Hepatocyte (in vitro differentiated cells): Measurements from ENCODE around the gene HBG1. TPM values are rescaled to one million over a fixed set of nuclear protein-coding genes. Genes with fewer than 3 reads are reported as not detected.

ENCODE experiments used
- DNase-seq: peaks from one replicate; pipeline ENCODE4 v3.0.0-alpha.2; 2016; ENCODE audit warnings: low spot score
- H2AFZ ChIP-seq: fragments of 200-600 bp; sonication (generic); 2 replicates; pipeline ENCODE4 v1.6.0; 2016; ENCODE audit warnings: antibody characterized with exemption, mild to moderate bottlenecking
- H3K27ac ChIP-seq: fragments of 200-600 bp; sonication (generic); 2 replicates; pipeline ENCODE4 v1.5.1; 2016; ENCODE audit warnings: mild to moderate bottlenecking
- H3K27me3 ChIP-seq: fragments of 200-600 bp; sonication (generic); 2 replicates; pipeline ENCODE4 v1.6.1; 2016
- H3K36me3 ChIP-seq: fragments of 200-600 bp; sonication (generic); replicated peaks from 2 replicates; pipeline ENCODE4 v1.5.1; 2016; ENCODE audit warnings: low read depth; ENCODE audit not compliant: insufficient read depth
- H3K4me1 ChIP-seq: fragments of 200-600 bp; sonication (generic); 2 replicates; pipeline ENCODE4 v1.5.1; 2016; ENCODE audit warnings: mild to moderate bottlenecking, moderate library complexity; ENCODE audit not compliant: insufficient read depth
- H3K4me2 ChIP-seq: fragments of 200-600 bp; sonication (generic); 2 replicates; pipeline ENCODE4 v1.6.0; 2016
- H3K4me3 ChIP-seq: fragments of 200-600 bp; sonication (generic); 2 replicates; pipeline ENCODE4 v1.5.1; 2016; ENCODE audit warnings: mild to moderate bottlenecking
- H3K79me2 ChIP-seq: fragments of 200-600 bp; sonication (generic); 2 replicates; pipeline ENCODE4 v1.6.0; 2017; ENCODE audit warnings: mild to moderate bottlenecking
- H3K9me2 ChIP-seq: fragments of 200-600 bp; sonication (generic); replicated peaks from 2 replicates; pipeline ENCODE4 v1.6.0; 2017; ENCODE audit warnings: mild to moderate bottlenecking; ENCODE audit not compliant: insufficient read depth
- H3K9me3 ChIP-seq: fragments of 200-600 bp; sonication (generic); 2 replicates; pipeline ENCODE4 v1.5.1; 2016; ENCODE audit warnings: low read depth, mild to moderate bottlenecking
- H4K20me1 ChIP-seq: fragments of 200-600 bp; sonication (generic); 2 replicates; pipeline ENCODE4 v1.6.0; 2016; ENCODE audit warnings: mild to moderate bottlenecking; ENCODE audit not compliant: insufficient read depth, poor library complexity, severe bottlenecking
- CTCF ChIP-seq: fragments of 200-600 bp; sonication (generic); IDR thresholded peaks from 2 replicates; pipeline ENCODE4 v1.5.1; 2016; ENCODE audit warnings: antibody characterized with exemption, mild to moderate bottlenecking; ENCODE audit not compliant: poor library complexity
- EZH2 ChIP-seq: fragments of 200-600 bp; sonication (generic); IDR thresholded peaks from 2 replicates; pipeline ENCODE4 v1.6.1; 2016; ENCODE audit warnings: antibody characterized with exemption, mild to moderate bottlenecking, borderline replicate concordance
- EZH2phosphoT487 ChIP-seq: fragments of 200-600 bp; sonication (generic); IDR thresholded peaks from one replicate; pipeline ENCODE4 v1.6.1; 2018; ENCODE audit warnings: antibody characterized with exemption, mild to moderate bottlenecking, low read depth, moderate library complexity; ENCODE audit not compliant: unreplicated experiment, severe bottlenecking
- WGBS: methylation state at CpG from one replicate; pipeline ENCODE4 v1.1.6; 2016; ENCODE audit warnings: low lambda C conversion rate; ENCODE audit errors: missing lambda C conversion rate; 5-methylcytosine and 5-hydroxymethylcytosine counted together
- polyA plus RNA-seq: library from polyadenylated mRNA; unstranded; fragments of >200 nt; fragmentation: Nextera tagmentation; extraction: Ambion mirVana; gene quantifications from 2 replicates; pipeline ENCODE4 v1.2.1, GENCODE V29; 2016
- total RNA-seq: library from RNA; depleted of rRNA; stranded (reverse); fragments of >200 nt; gene quantifications from 2 replicates; pipeline ENCODE4 v1.2.3, GENCODE V29; 2014

HBG1 gene
- total and polyA plus RNA-seq, 2 experiments from 2014 or later = not detected

- Histone ChIP-seq H3K9me3 (no peaks in the 10 kb centered on the region), H4K20me1 (no peaks in the 10 kb centered on the region), H3K27me3 (no peaks in the 10 kb centered on the region), H3K4me3 (no peak overlapping the region), H2AFZ (no peak overlapping the region), H3K27ac (no peak overlapping the region), H3K36me3 (no peaks in the 10 kb centered on the region), H3K9me2 (no peaks in the 10 kb centered on the region), H3K4me2 (no peak overlapping the region), H3K4me1 (no peaks in the 10 kb centered on the region), H3K79me2 (no peaks in the 10 kb centered on the region)
- no peak for TF ChIP-seq EZH2phosphoT487
- TF ChIP-seq EZH2 = no peak
- no peak for TF ChIP-seq CTCF
- 88% methylated on average over 2 of the region's 2 CpGs for WGBS
- DNase-seq = no peak
These were observed 19.9 kb downstream of the HBG1 start for GRCh38 chr11:5229796-5230195.

- DNase-seq = no peak
- Histone ChIP-seq H3K9me2 (no peaks in the 10 kb centered on the region), H3K9me3 (no peaks in the 10 kb centered on the region), H4K20me1 (no peaks in the 10 kb centered on the region), H3K4me2 (no peak overlapping the region), H3K27ac (no peak overlapping the region), H3K79me2 (no peaks in the 10 kb centered on the region), H3K4me1 (no peaks in the 10 kb centered on the region), H3K27me3 (no peaks in the 10 kb centered on the region), H3K4me3 (no peak overlapping the region), H3K36me3 (no peaks in the 10 kb centered on the region), H2AFZ (no peak overlapping the region)
- 82% methylated on average over 1 of the region's 1 CpG for WGBS
- TF ChIP-seq CTCF = no peak
- no peak for TF ChIP-seq EZH2phosphoT487
- TF ChIP-seq EZH2 = no peak
These were observed 20.3 kb downstream of the HBG1 start for GRCh38 chr11:5229356-5229755.

GRCh38 chr11:5228124-5228523 is 21.5 kb downstream of the HBG1 start:
- no peak for DNase-seq
- H2AFZ ChIP-seq = no peak overlapping the region
- H3K27ac ChIP-seq = no peak overlapping the region
- H3K79me2 ChIP-seq = no peaks in the 10 kb centered on the region
- H3K9me2 ChIP-seq = no peaks in the 10 kb centered on the region
- no peak overlapping the region for H3K4me3 ChIP-seq
- H3K36me3 ChIP-seq = no peaks in the 10 kb centered on the region
- no peaks in the 10 kb centered on the region for H3K27me3 ChIP-seq
- no peaks in the 10 kb centered on the region for H4K20me1 ChIP-seq
- 76% methylated on average over 5 of the region's 5 CpGs for WGBS
- H3K9me3 ChIP-seq = no peaks in the 10 kb centered on the region
- no peak for TF ChIP-seq CTCF
- no peak for TF ChIP-seq EZH2
- no peak for TF ChIP-seq EZH2phosphoT487
- H3K4me1 ChIP-seq = no peaks in the 10 kb centered on the region
- H3K4me2 ChIP-seq = no peak overlapping the region

GRCh38 chr11:5227681-5228080 is 22.0 kb downstream of the HBG1 start:
- WGBS = 70% methylated on average over 1 of the region's 1 CpG

More at GRCh38 chr11:5227681-5228080, 22.0 kb downstream of the HBG1 start:
- no peaks in the 10 kb centered on the region for H3K9me2 ChIP-seq
- H3K4me2 ChIP-seq = no peak overlapping the region
- no peak overlapping the region for H3K27ac ChIP-seq
- no peak for TF ChIP-seq EZH2
- TF ChIP-seq EZH2phosphoT487 = no peak
- no peak for TF ChIP-seq CTCF
- H3K4me1 ChIP-seq = no peaks in the 10 kb centered on the region
- no peaks in the 10 kb centered on the region for H3K36me3 ChIP-seq
- no peak for DNase-seq
- no peaks in the 10 kb centered on the region for H4K20me1 ChIP-seq
- H2AFZ ChIP-seq = no peak overlapping the region
- no peaks in the 10 kb centered on the region for H3K9me3 ChIP-seq
- H3K27me3 ChIP-seq = no peaks in the 10 kb centered on the region
- no peaks in the 10 kb centered on the region for H3K79me2 ChIP-seq
- H3K4me3 ChIP-seq = no peak overlapping the region
